Karpas-422 (cell line): ENCODE results near the gene FIBIN. TPM values are rescaled to one million over a fixed set of nuclear protein-coding genes. Genes with fewer than 3 reads are reported as not detected.

ENCODE experiments used
- DNase-seq: peaks from one replicate; pipeline ENCODE4 v3.0.0-alpha.2; 2015
- H2AFZ ChIP-seq: fragments of 200-600 bp; sonication (generic); 2 replicates; pipeline ENCODE4 v1.6.1; 2014; ENCODE audit warnings: antibody characterized with exemption, low read length, mixed read lengths
- H3K27ac ChIP-seq: fragments of 200-600 bp; sonication (generic); 2 replicates; pipeline ENCODE4 v1.5.1; 2014; ENCODE audit warnings: mild to moderate bottlenecking, low read length, moderate library complexity
- H3K27me3 ChIP-seq: fragments of 200-600 bp; sonication (generic); 2 replicates; pipeline ENCODE4 v1.6.1; 2014; ENCODE audit warnings: low read length, mixed read lengths
- H3K36me3 ChIP-seq: fragments of 200-600 bp; sonication (generic); 2 replicates; pipeline ENCODE4 v1.6.1; 2014; ENCODE audit warnings: low read length, mixed read lengths; ENCODE audit not compliant: insufficient read depth
- H3K4me1 ChIP-seq: fragments of 200-600 bp; sonication (generic); 2 replicates; pipeline ENCODE4 v1.6.1; 2014; ENCODE audit warnings: mild to moderate bottlenecking, low read length, mixed read lengths
- H3K4me2 ChIP-seq: fragments of 200-600 bp; sonication (generic); 2 replicates; pipeline ENCODE4 v1.6.1; 2014; ENCODE audit warnings: low read length, low read depth, mild to moderate bottlenecking; ENCODE audit not compliant: poor library complexity, severe bottlenecking
- H3K4me3 ChIP-seq: fragments of 200-600 bp; sonication (generic); 2 replicates; pipeline ENCODE4 v1.5.1; 2014; ENCODE audit warnings: mild to moderate bottlenecking, antibody characterized with exemption, low read length, mixed read lengths
- H3K79me2 ChIP-seq: fragments of 200-600 bp; sonication (generic); 2 replicates; pipeline ENCODE4 v1.6.1; 2014; ENCODE audit warnings: mild to moderate bottlenecking, low read length, mixed read lengths
- H3K9ac ChIP-seq: fragments of 200-600 bp; sonication (generic); 2 replicates; pipeline ENCODE4 v1.6.0; 2014; ENCODE audit warnings: low read length
- H3K9me2 ChIP-seq: fragments of 200-600 bp; sonication (generic), shearing (Covaris generic); replicated peaks from 2 replicates; pipeline ENCODE4 v1.6.0; 2014; ENCODE audit warnings: mild to moderate bottlenecking, low read length, moderate library complexity; ENCODE audit not compliant: insufficient read depth
- H3K9me3 ChIP-seq: fragments of 300-700, 200-600 bp; sonication (generic); 2 replicates; pipeline ENCODE4 v1.6.1; 2014; ENCODE audit warnings: low read length, mixed read lengths
- H4K20me1 ChIP-seq: fragments of 200-600 bp; sonication (generic); 2 replicates; pipeline ENCODE4 v1.6.1; 2014; ENCODE audit warnings: mild to moderate bottlenecking, antibody characterized with exemption, low read length, low read depth; ENCODE audit not compliant: insufficient read depth
- total RNA-seq: library from RNA; depleted of rRNA; stranded (reverse); fragments of >200 nt; shearing (Covaris generic); gene quantifications from 2 replicates; pipeline ENCODE4 v1.2.3, GENCODE V29; 2014; ENCODE audit warnings: low replicate concordance

FIBIN gene
- total RNA-seq, 1 experiment from 2014 or later: not detected

GRCh38 chr11:27002838-27003237 is 8.9 kb downstream of the FIBIN start:
- H3K4me3 ChIP-seq: no peak overlapping the region
- no peaks in the 10 kb centered on the region for H3K4me1 ChIP-seq
- no peak for DNase-seq
- H3K9me2 ChIP-seq: no peaks in the 10 kb centered on the region; the same call in 1 of the 2 replicates
- no peaks in the 10 kb centered on the region for H3K36me3 ChIP-seq
- no peak overlapping the region for H3K4me2 ChIP-seq
- H2AFZ ChIP-seq: no peak overlapping the region
- H3K9ac ChIP-seq: no peak overlapping the region
- no peaks in the 10 kb centered on the region for H3K27me3 ChIP-seq
- no peak overlapping the region for H3K27ac ChIP-seq
- no peaks in the 10 kb centered on the region for H3K79me2 ChIP-seq
- H3K9me3 ChIP-seq: no peaks in the 10 kb centered on the region
- no peaks in the 10 kb centered on the region for H4K20me1 ChIP-seq

- Histone ChIP-seq H2AFZ (no peak overlapping the region), H3K4me3 (no peak overlapping the region)
These were observed 10.2 kb downstream of the FIBIN start for GRCh38 chr11:27004103-27004502.

GRCh38 chr11:27008811-27009535 is 15.1 kb downstream of the FIBIN start:
- Histone ChIP-seq H4K20me1 (no peaks in the 10 kb centered on the region), H3K27ac (no peak overlapping the region), H3K36me3 (no peaks in the 10 kb centered on the region), H2AFZ (no peak overlapping the region), H3K9me2 (no peaks in the 10 kb centered on the region; the same call in 1 of the 2 replicates), H3K27me3 (no peaks in the 10 kb centered on the region), H3K4me1 (no peaks in the 10 kb centered on the region), H3K9me3 (no peaks in the 10 kb centered on the region), H3K4me3 (no peak overlapping the region), H3K79me2 (no peaks in the 10 kb centered on the region), H3K9ac (no peak overlapping the region), H3K4me2 (no peak overlapping the region)
- DNase-seq: no peak

More at GRCh38 chr11:27004103-27004502, 10.2 kb downstream of the FIBIN start:
- DNase-seq: no peak
- Histone ChIP-seq H4K20me1 (no peaks in the 10 kb centered on the region), H3K4me1 (no peaks in the 10 kb centered on the region), H3K27ac (no peak overlapping the region), H3K36me3 (no peaks in the 10 kb centered on the region), H3K79me2 (no peaks in the 10 kb centered on the region), H3K9me2 (no peaks in the 10 kb centered on the region; the same call in 1 of the 2 replicates), H3K4me2 (no peak overlapping the region), H3K27me3 (no peaks in the 10 kb centered on the region), H3K9me3 (no peaks in the 10 kb centered on the region), H3K9ac (no peak overlapping the region)

- H3K4me2 ChIP-seq: no peak overlapping the region
- no peaks in the 10 kb centered on the region for H3K79me2 ChIP-seq
- H3K4me1 ChIP-seq: no peaks in the 10 kb centered on the region
- H3K27me3 ChIP-seq: no peaks in the 10 kb centered on the region
- no peaks in the 10 kb centered on the region for H4K20me1 ChIP-seq
- no peak overlapping the region for H3K27ac ChIP-seq
- no peak overlapping the region for H3K9ac ChIP-seq
- H3K9me3 ChIP-seq: no peaks in the 10 kb centered on the region
- no peaks in the 10 kb centered on the region for H3K36me3 ChIP-seq
- no peaks in the 10 kb centered on the region; the same call in 1 of the 2 replicates for H3K9me2 ChIP-seq
- no peak overlapping the region for H2AFZ ChIP-seq
- no peak for DNase-seq
- H3K4me3 ChIP-seq: no peak overlapping the region
These were observed 17.8 kb downstream of the FIBIN start for GRCh38 chr11:27011560-27012233.

GRCh38 chr11:27012234-27012921 is 18.5 kb downstream of the FIBIN start:
- Histone ChIP-seq H3K9me3 (no peaks in the 10 kb centered on the region), H3K27ac (no peak overlapping the region), H3K9ac (no peak overlapping the region), H3K9me2 (no peaks in the 10 kb centered on the region; the same call in 1 of the 2 replicates), H2AFZ (no peak overlapping the region), H3K36me3 (no peaks in the 10 kb centered on the region), H3K4me3 (no peak overlapping the region), H3K4me1 (no peaks in the 10 kb centered on the region), H3K4me2 (no peak overlapping the region), H3K27me3 (no peaks in the 10 kb centered on the region), H4K20me1 (no peaks in the 10 kb centered on the region), H3K79me2 (no peaks in the 10 kb centered on the region)
- no peak for DNase-seq

- Histone ChIP-seq H3K36me3 (no peaks in the 10 kb centered on the region), H2AFZ (no peak overlapping the region), H3K4me2 (no peak overlapping the region), H3K27me3 (no peaks in the 10 kb centered on the region), H3K9me2 (no peaks in the 10 kb centered on the region), H3K4me3 (no peak overlapping the region), H3K79me2 (no peaks in the 10 kb centered on the region), H3K9me3 (no peaks in the 10 kb centered on the region), H3K9ac (no peak overlapping the region), H3K4me1 (no peaks in the 10 kb centered on the region), H3K27ac (no peak overlapping the region), H4K20me1 (no peaks in the 10 kb centered on the region)
- no peak for DNase-seq
These were observed 20.0 kb downstream of the FIBIN start for GRCh38 chr11:27013781-27014361.

- no peaks in the 10 kb centered on the region for H4K20me1 ChIP-seq
- DNase-seq: no peak
- no peaks in the 10 kb centered on the region for H3K9me3 ChIP-seq
- no peaks in the 10 kb centered on the region for H3K79me2 ChIP-seq
- no peak overlapping the region for H2AFZ ChIP-seq
- H3K4me3 ChIP-seq: no peak overlapping the region
- H3K4me1 ChIP-seq: no peaks in the 10 kb centered on the region
- no peak overlapping the region for H3K27ac ChIP-seq
- no peaks in the 10 kb centered on the region for H3K9me2 ChIP-seq
- H3K36me3 ChIP-seq: no peaks in the 10 kb centered on the region
- H3K9ac ChIP-seq: no peak overlapping the region
- no peak overlapping the region for H3K4me2 ChIP-seq
- H3K27me3 ChIP-seq: no peaks in the 10 kb centered on the region
These were observed 25.1 kb downstream of the FIBIN start for GRCh38 chr11:27018902-27019529.
